H1 (cell line): Measurements from ENCODE around the gene CELF5. TPM values are rescaled to one million over a fixed set of nuclear protein-coding genes. Genes with fewer than 3 reads are reported as not detected.

Experiments
- CTCF ChIA-PET: fragments of 300-600 bp; sonication (Branson Sonifier 250); formaldehyde crosslinking; loops from one replicate; lab custom pipeline; 2021; ENCODE audit not compliant: partially characterized antibody; lab: Charles Lee
- POLR2A ChIA-PET: fragments of 300-600 bp; sonication (Branson Sonifier 250); formaldehyde crosslinking; loops from one replicate; lab custom pipeline; 2021; ENCODE audit warnings: inconsistent platforms; ENCODE audit not compliant: partially characterized antibody; lab: Charles Lee
- DNase-seq, 2 experiments: peaks; one replicate each; pipeline versions ENCODE4 v3.0.0 to v3.0.0-alpha.2; 2010 to 2022; ENCODE audit warnings: low spot score in 2 of 2, low read depth in 1 of 2, mixed read lengths in 1 of 2
- FAIRE-seq: peaks from 2 replicates; lab custom pipeline; 2011; peaks lifted over from hg19 to GRCh38; lab: Jason Lieb, UNC
- H2AFZ ChIP-seq: 2 replicates; pipeline ENCODE4 v1.8.1; 2012; ENCODE audit warnings: low read length, inconsistent platforms
- H2AK5ac ChIP-seq: 2 replicates; pipeline ENCODE4 v1.6.1; 2013; ENCODE audit warnings: low read depth, low read length
- H2BK120ac ChIP-seq: replicated peaks from 2 replicates; pipeline ENCODE3; 2013; ENCODE audit warnings: low read depth, low read length, inconsistent platforms
- H2BK12ac ChIP-seq: 2 replicates; pipeline ENCODE4 v1.6.1; 2013; ENCODE audit warnings: low read depth, low read length
- H2BK15ac ChIP-seq: 2 replicates; pipeline ENCODE4 v1.6.1; 2013; ENCODE audit warnings: low read length
- H2BK20ac ChIP-seq: 2 replicates; pipeline ENCODE4 v1.6.1; 2013; ENCODE audit warnings: low read length
- H2BK5ac ChIP-seq: 2 replicates; pipeline ENCODE4 v1.6.1; 2013; ENCODE audit warnings: low read depth, low read length
- H3K14ac ChIP-seq: 2 replicates; pipeline ENCODE4 v1.6.1; 2013; ENCODE audit warnings: inconsistent platforms; ENCODE audit not compliant: insufficient read length
- H3K18ac ChIP-seq: 2 replicates; pipeline ENCODE4 v1.6.1; 2013; ENCODE audit warnings: low read length; ENCODE audit errors: extremely low read depth
- H3K23ac ChIP-seq: 2 replicates; pipeline ENCODE4 v1.6.1; 2013; ENCODE audit warnings: inconsistent platforms; ENCODE audit not compliant: insufficient read length
- H3K23me2 ChIP-seq: 2 replicates; pipeline ENCODE4 v1.6.1; 2013; ENCODE audit warnings: low read depth, low read length
- H3K27ac ChIP-seq: 2 replicates; pipeline ENCODE4 v1.6.1; 2011; ENCODE audit warnings: low read depth, low read length, inconsistent platforms
- H3K27me3 ChIP-seq, 4 experiments: replicated peaks in 1 of 4; 1 replicate in 1 of 4; 2 replicates in 3 of 4; pipeline versions ENCODE4 v1.6.1 to v1.8.1; 2011 to 2013; ENCODE audit warnings: low read length in 3 of 4, mild to moderate bottlenecking in 3 of 4, inconsistent platforms in 2 of 4, mixed read lengths in 2 of 4, moderate library complexity in 1 of 4; ENCODE audit not compliant: control insufficient read depth in 3 of 4, insufficient read depth in 3 of 4; ENCODE audit errors: extremely low read depth in 1 of 4
- H3K36me3 ChIP-seq, 4 experiments: 2 replicates each; pipeline versions ENCODE4 v1.6.1 to v1.8.1; 2011 to 2013; ENCODE audit warnings: mild to moderate bottlenecking in 4 of 4, low read length in 3 of 4, moderate library complexity in 2 of 4, control low read depth in 1 of 4, inconsistent platforms in 1 of 4; ENCODE audit not compliant: insufficient read depth in 4 of 4, control insufficient read depth in 2 of 4
- H3K4ac ChIP-seq: replicated peaks from 2 replicates; pipeline ENCODE3; 2013; ENCODE audit warnings: low read length, low read depth, mixed read lengths, inconsistent platforms; ENCODE audit not compliant: insufficient read length
- H3K4me1 ChIP-seq, 4 experiments: replicated peaks in 1 of 4; 1 replicate in 1 of 4; 2 replicates in 3 of 4; pipeline versions ENCODE4 v1.6.1 to v1.8.1; 2011 to 2013; ENCODE audit warnings: low read length in 3 of 4, inconsistent platforms in 2 of 4, mixed read lengths in 1 of 4; ENCODE audit not compliant: insufficient read depth in 4 of 4, control insufficient read depth in 3 of 4
- H3K4me2 ChIP-seq, 2 experiments: 2 replicates each; pipeline versions ENCODE4 v1.6.1 to v1.8.1; 2011 to 2013; ENCODE audit warnings: low read depth in 2 of 2, low read length in 2 of 2, control low read depth in 1 of 2, inconsistent platforms in 1 of 2, mild to moderate bottlenecking in 1 of 2; ENCODE audit not compliant: insufficient read depth in 1 of 2
- H3K4me3 ChIP-seq, 4 experiments: fragments of 200-600, 300-600 bp in 1 of 4; sonication (generic), shearing (Covaris generic), sonication (Bioruptor Twin) in 1 of 4; 2 replicates each; pipeline versions ENCODE4 v1.5.1 to v1.8.1; 2011 to 2016; ENCODE audit warnings: low read length in 4 of 4, low read depth in 3 of 4, control low read depth in 2 of 4, inconsistent platforms in 2 of 4, mild to moderate bottlenecking in 2 of 4, mixed read lengths in 1 of 4, moderate library complexity in 1 of 4; ENCODE audit not compliant: insufficient read depth in 2 of 4; ENCODE audit errors: extremely low read depth in 1 of 4
- H3K56ac ChIP-seq: replicated peaks from 2 replicates; pipeline ENCODE3; 2013; ENCODE audit warnings: low read depth, mild to moderate bottlenecking, mixed read lengths, low read length, inconsistent platforms; ENCODE audit not compliant: insufficient read length
- H3K79me1 ChIP-seq: 2 replicates; pipeline ENCODE4 v1.6.1; 2013; ENCODE audit warnings: low read depth, low read length, control low read depth
- H3K79me2 ChIP-seq, 2 experiments: 2 replicates each; pipeline versions ENCODE4 v1.6.1 to v1.8.1; 2012 to 2013; ENCODE audit warnings: low read length in 2 of 2, mild to moderate bottlenecking in 2 of 2, inconsistent platforms in 1 of 2; ENCODE audit not compliant: insufficient read depth in 2 of 2, control insufficient read depth in 1 of 2
- H3K9ac ChIP-seq, 4 experiments: replicated peaks in 1 of 4; 1 replicate in 1 of 4; 2 replicates in 3 of 4; pipeline versions ENCODE4 v1.6.1 to v1.8.1; 2011 to 2013; ENCODE audit warnings: low read depth in 3 of 4, low read length in 3 of 4, control low read depth in 2 of 4, mild to moderate bottlenecking in 2 of 4, moderate library complexity in 2 of 4, inconsistent platforms in 1 of 4; ENCODE audit errors: extremely low read depth in 1 of 4
- H3K9me3 ChIP-seq, 2 experiments: 2 replicates each; pipeline versions ENCODE4 v1.6.1 to v1.8.1; 2012 to 2013; ENCODE audit warnings: mild to moderate bottlenecking in 2 of 2, moderate library complexity in 2 of 2, control low read depth in 1 of 2, inconsistent platforms in 1 of 2, low read depth in 1 of 2, low read length in 1 of 2, mixed read lengths in 1 of 2; ENCODE audit not compliant: insufficient read depth in 2 of 2
- H4K20me1 ChIP-seq, 2 experiments: replicated peaks in 1 of 2; 2 replicates each; pipeline versions ENCODE3 to v1.8.1; 2011 to 2013; ENCODE audit warnings: inconsistent platforms in 2 of 2, low read length in 2 of 2, mild to moderate bottlenecking in 1 of 2; ENCODE audit not compliant: insufficient read depth in 2 of 2, control insufficient read depth in 1 of 2
- H4K5ac ChIP-seq: 2 replicates; pipeline ENCODE4 v1.6.1; 2013; ENCODE audit warnings: low read length, low read depth, mixed read lengths, inconsistent platforms; ENCODE audit not compliant: insufficient read length
- H4K8ac ChIP-seq: 2 replicates; pipeline ENCODE4 v1.8.0; 2013; ENCODE audit warnings: mild to moderate bottlenecking, moderate library complexity, low read length, inconsistent platforms; ENCODE audit not compliant: insufficient read depth; ENCODE audit errors: extremely low read depth
- H4K91ac ChIP-seq: replicated peaks from 2 replicates; pipeline ENCODE3; 2013; ENCODE audit warnings: low read length, mixed read lengths, inconsistent platforms; ENCODE audit not compliant: insufficient read length
- CEBPB ChIP-seq: IDR thresholded peaks from 2 replicates; pipeline ENCODE4 v1.6.1; 2012; ENCODE audit warnings: low read depth, low read length
- HDAC2 ChIP-seq, 2 experiments: fragments of 300-600 bp in 1 of 2; sonication (generic) in 1 of 2; IDR thresholded peaks; 2 replicates each; pipeline ENCODE4 v1.6.1; 2011 to 2012; ENCODE audit warnings: low read depth in 2 of 2, low read length in 2 of 2, mild to moderate bottlenecking in 2 of 2, moderate library complexity in 2 of 2, borderline replicate concordance in 1 of 2, inconsistent platforms in 1 of 2
- SRF ChIP-seq: IDR thresholded peaks from 2 replicates; pipeline ENCODE4 v1.6.1; 2011; ENCODE audit warnings: mild to moderate bottlenecking, low read depth, low read length, moderate library complexity
- WGBS, 2 experiments: shearing (Covaris generic) in 1 of 2; methylation state at CpG; one replicate each; pipeline versions ENCODE4 v1.1.6 to v1.1.7; 2013 to 2015; ENCODE audit warnings: low lambda C conversion rate in 2 of 2, mixed read lengths in 2 of 2, inconsistent platforms in 1 of 2, low coverage in 1 of 2, missing lambda C conversion rate in 1 of 2; ENCODE audit not compliant: insufficient replicate concordance in 2 of 2, insufficient coverage in 1 of 2, insufficient read length in 1 of 2; ENCODE audit errors: extremely low coverage in 1 of 2, missing lambda C conversion rate in 1 of 2; 5-methylcytosine and 5-hydroxymethylcytosine counted together
- polyA plus RNA-seq, 7 experiments: library from polyadenylated mRNA; depleted of rRNA in 3 of 7; stranded (reverse) in 5 of 7; unstranded in 2 of 7; fragments of >200 nt in 5 of 7; fragments of 200-250 nt in 2 of 7; gene quantifications; 1 replicate in 5 of 7; 2 replicates in 1 of 7; 4 replicates in 1 of 7; pipeline versions ENCODE4 v1.2.1 to v1.2.3, GENCODE V29; 2011 to 2013; ENCODE audit warnings: missing spikeins in 2 of 7, mixed read lengths in 2 of 7
- total RNA-seq: library from RNA; stranded (reverse); fragmentation: NEBNext Ultra II Directional; extraction: Animal tissue kit (Norgen Biotek cat#: 25700); gene quantifications from 2 replicates; pipeline ENCODE4 v1.2.1, GENCODE V29; 2021

The CELF5 gene
- total and polyA plus RNA-seq, 2 of the 8 experiments (the other 6 are each of a cell fraction or from before 2014, with no cell fraction given): 9.8 to 15.0 TPM

DNA sequence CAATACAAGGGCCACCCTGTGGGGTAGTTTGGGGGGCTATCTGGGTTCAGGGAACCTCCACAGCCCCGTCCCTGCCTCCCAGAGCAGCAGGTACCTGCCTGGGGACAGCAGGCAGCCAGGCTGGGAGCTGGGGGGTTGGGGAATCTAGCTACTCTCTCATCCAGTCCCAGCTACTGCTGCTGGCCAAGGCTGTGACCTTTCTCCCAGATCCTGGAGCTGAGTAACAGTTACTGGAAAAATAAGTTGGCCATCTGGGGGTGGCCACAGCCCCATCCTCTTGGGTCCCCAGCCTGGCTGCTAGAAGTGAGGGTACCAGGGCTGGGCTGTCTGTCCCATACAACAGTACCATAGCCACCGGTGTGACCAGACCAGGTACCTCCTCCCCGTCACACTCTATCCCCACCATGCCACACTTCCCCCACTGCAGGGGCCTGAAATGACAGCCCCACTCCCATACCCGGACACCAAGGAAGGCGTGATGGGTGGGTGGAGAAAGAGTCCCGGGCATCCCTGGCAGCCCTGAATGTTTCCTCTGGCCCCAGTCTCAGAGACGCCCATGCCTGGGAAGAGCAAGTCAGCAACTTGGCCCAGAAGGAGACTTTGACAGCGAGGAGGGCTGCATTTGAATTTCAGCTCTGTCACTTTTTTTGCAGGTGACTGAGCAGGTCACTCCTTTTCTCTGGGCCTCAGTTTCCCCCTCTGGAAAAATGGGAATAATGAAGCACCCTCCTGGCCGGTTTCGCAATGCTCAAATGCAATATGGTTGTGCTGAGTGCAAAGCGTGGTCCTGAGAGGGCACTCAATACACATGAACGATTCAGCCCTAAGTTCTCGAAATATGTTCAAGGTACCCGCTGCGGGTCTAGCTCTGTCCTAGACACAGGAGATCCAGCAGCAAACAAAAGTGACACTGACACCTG is 111.2 kb downstream of the CELF5 start:
- H2AFZ ChIP-seq: no peak overlapping the region
- no peaks in the 10 kb centered on the region for H3K9me3 ChIP-seq
- no peaks in the 10 kb centered on the region for H3K36me3 ChIP-seq
- no peaks in the 10 kb centered on the region for H4K20me1 ChIP-seq
- H2AK5ac ChIP-seq: no peak overlapping the region
- no peak overlapping the region for H2BK120ac ChIP-seq
- H3K56ac ChIP-seq: no peak overlapping the region
- ChIA-PET CTCF (interaction anchor here (0.6 to 3.5 kb wide), 7 partner anchors 9 to 165 kb away, joined by 3 to 24 read pairs (median 3); partner anchors contain the start of gene DOHH), POLR2A (no interaction called here)
- no peaks in the 10 kb centered on the region for H3K79me2 ChIP-seq
- 82% methylated on average over 15 of the region's 15 CpGs; no CpG with 5 or more reads in 1 of the 2 experiments for WGBS, 2 experiments
- H2BK15ac ChIP-seq: no peak overlapping the region
- no peaks in the 10 kb centered on the region for H3K4me1 ChIP-seq
- peaks cover 0 to 6% (median 1%) of the 10 kb centered on the region in 4 experiments; a peak in 1 of 7 replicates for H3K27me3 ChIP-seq
- H4K91ac ChIP-seq: no peak overlapping the region
- TF ChIP-seq HDAC2 (IDR thresholded peaks at IDR 0.05; ENCODE audit: borderline replicate concordance in 1 of 2, low read depth in 2 of 2, low read length in 2 of 2) (no peak), CEBPB (peak; percentile 30; the same call in 1 of the 2 replicates), SRF (no peak)
- no peak overlapping the region for H2BK12ac ChIP-seq
- H2BK5ac ChIP-seq: no peak overlapping the region
- no peak overlapping the region for H3K4me2 ChIP-seq
- FAIRE-seq: no peak
- no peak overlapping the region for H3K14ac ChIP-seq
- H3K23ac ChIP-seq: no peak overlapping the region
- DNase-seq: no peak
- no peak overlapping the region for H3K9ac ChIP-seq
- H4K5ac ChIP-seq: no peak overlapping the region
- H3K79me1 ChIP-seq: no peaks in the 10 kb centered on the region
- H3K4me3 ChIP-seq: no peak overlapping the region
- no peak overlapping the region for H4K8ac ChIP-seq
- no peak overlapping the region for H2BK20ac ChIP-seq
- peaks cover 2% of the 10 kb centered on the region; the same call in 1 of the 2 replicates for H3K23me2 ChIP-seq
- no peak overlapping the region for H3K18ac ChIP-seq
- no peak overlapping the region for H3K27ac ChIP-seq
- H3K4ac ChIP-seq: no peak overlapping the region
